Hematopoietic multipotent progenitor cell treated with erythropoietin and hydrocortisone succinate and interleukin-3 and kit ligand, for 15 days (in vitro differentiated cells): ENCODE measurements around the gene RLBP1.
A peak's percentile ranks its signal among the peaks of the same experiment; 100 is the strongest.
"Not testable (repeated sequence)": the region's sequence is repeated elsewhere in the genome, so short reads cannot be mapped to it uniquely, and the experiment has no call there.

Experiments used
- DNase-seq: peaks from one replicate; pipeline ENCODE4 v3.0.0-alpha.2; 2015; ENCODE audit warnings: low spot score

The RLBP1 gene

GRCh38 chr15:89221543-89221942 lies at the start of gene RLBP1:
TSS of gene RLBP1 (minus strand) at chr15:89221579. CDS start at chr15:89218975, 2,604 bp downstream.
- DNase-seq = no peak

- DNase-seq = not testable (repeated sequence)
These were observed 28.8 kb upstream of the RLBP1 start for GRCh38 chr15:89250142-89250541.

GRCh38 chr15:89248584-89248983 lies 27.2 kb upstream of the RLBP1 start:
- DNase-seq = no peak

GRCh38 chr15:89247446-89247845 lies 26.1 kb upstream of the RLBP1 start:
- no peak for DNase-seq

GRCh38 chr15:89244574-89244903 lies 23.2 kb upstream of the RLBP1 start:
- DNase-seq = no peak

GRCh38 chr15:89243691-89244573 lies 22.6 kb upstream of the RLBP1 start, which contains the start of gene FANCI:
TSS of gene FANCI (plus strand) at chr15:89243979. CDS start at chr15:89247648, 3,669 bp downstream.
- peak; percentile 94 for DNase-seq

GRCh38 chr15:89243046-89243690 lies 21.8 kb upstream of the RLBP1 start:
- DNase-seq = no peak

GRCh38 chr15:89239883-89240810 lies 18.8 kb upstream of the RLBP1 start:
- DNase-seq = not testable (repeated sequence)

GRCh38 chr15:89231832-89232231 lies 10.5 kb upstream of the RLBP1 start:
- DNase-seq = no peak

GRCh38 chr15:89230277-89230676 lies 8.9 kb upstream of the RLBP1 start:
- DNase-seq = no peak

GRCh38 chr15:89227425-89227824 lies 6.0 kb upstream of the RLBP1 start:
- DNase-seq = no peak

- peak; percentile 46 for DNase-seq
These were observed 5.2 kb upstream of the RLBP1 start for GRCh38 chr15:89226359-89227221.

GRCh38 chr15:89225588-89225987 lies 4.2 kb upstream of the RLBP1 start:
- DNase-seq = no peak

- DNase-seq = no peak
These were observed 2.8 kb downstream of the RLBP1 start for GRCh38 chr15:89218531-89218930.

GRCh38 chr15:89217686-89218376 lies 3.5 kb downstream of the RLBP1 start:
- DNase-seq = no peak

GRCh38 chr15:89217031-89217430 lies 4.3 kb downstream of the RLBP1 start:
- DNase-seq = no peak

GRCh38 chr15:89215627-89216026 lies 5.8 kb downstream of the RLBP1 start:
- DNase-seq = no peak

GRCh38 chr15:89211678-89212170 lies 9.7 kb downstream of the RLBP1 start:
- DNase-seq = no peak

GRCh38 chr15:89209057-89209456 lies 12.3 kb downstream of the RLBP1 start:
- DNase-seq = no peak

- DNase-seq = no peak
These were observed 13.1 kb downstream of the RLBP1 start for GRCh38 chr15:89208256-89208655.
